HT-29 (cell line): ENCODE results near the gene GPC4. TPM values are rescaled to one million over a fixed set of nuclear protein-coding genes. Genes with fewer than 3 reads are reported as not detected.

Experiments used
- total RNA-seq: library from RNA; depleted of rRNA; stranded (reverse); fragments of >200 nt; shearing (Covaris generic); gene quantifications from 2 replicates; pipeline ENCODE4 v1.2.3, GENCODE V29; 2014; rRNA removed

The GPC4 gene
- total RNA-seq, 1 experiment from 2014 or later: 1.4 TPM

Other genes starting within 250 kb of the GPC4 start
- not detected in 2 replicates for gene TFDP3, start 197.1 kb downstream of the GPC4 start, total RNA-seq